DLD1 (cell line): ENCODE measurements around the gene ARSB.
"Not testable (repeated sequence)": the region's sequence is repeated elsewhere in the genome, so short reads cannot be mapped to it uniquely, and the experiment has no call there.

Experiments used
- in situ Hi-C: cut with HindIII; loops from 2 replicates; pipeline ENCODE4 v1.10.0; 2017; ENCODE audit warnings: low sequenced_read_pairs

Gene ARSB

GRCh38 chr5:79001471-79001870 lies 16.4 kb upstream of the ARSB start:
- in situ Hi-C loops, result loop anchor here (25.0 kb wide), 1 partner anchor 861 kb away; no protein-coding TSS in a partner anchor

- in situ Hi-C loops, result no loop called here
Measured at GRCh38 chr5:78997090-78997489, 12.0 kb upstream of the ARSB start.

DNA sequence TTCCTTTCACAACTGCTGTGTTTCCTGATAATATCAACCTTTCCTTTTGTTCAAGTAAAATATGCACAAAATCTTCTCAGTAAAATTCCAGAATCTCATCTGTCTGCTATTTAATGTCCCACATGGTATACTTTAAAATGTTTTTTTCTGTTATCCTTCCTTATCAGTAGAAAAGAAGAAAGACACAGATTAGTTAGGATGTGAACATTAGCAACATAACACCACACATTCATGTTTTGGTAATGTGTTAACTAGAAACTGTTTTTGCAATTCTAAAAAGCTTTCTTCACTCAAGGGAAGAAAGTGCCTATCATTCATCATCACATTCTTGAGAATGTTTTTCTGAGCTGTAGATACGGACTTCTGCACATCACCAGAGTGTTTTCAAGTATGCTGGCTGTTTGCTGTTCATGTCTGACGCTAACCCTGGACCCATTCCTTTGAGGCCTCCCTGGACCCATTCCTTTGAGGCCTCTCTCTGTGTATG lies 10.5 kb upstream of the ARSB start:
- in situ Hi-C loops, result no loop called here

GRCh38 chr5:78993165-78993564 lies 8.1 kb upstream of the ARSB start:
- in situ Hi-C loops, result no loop called here

DNA sequence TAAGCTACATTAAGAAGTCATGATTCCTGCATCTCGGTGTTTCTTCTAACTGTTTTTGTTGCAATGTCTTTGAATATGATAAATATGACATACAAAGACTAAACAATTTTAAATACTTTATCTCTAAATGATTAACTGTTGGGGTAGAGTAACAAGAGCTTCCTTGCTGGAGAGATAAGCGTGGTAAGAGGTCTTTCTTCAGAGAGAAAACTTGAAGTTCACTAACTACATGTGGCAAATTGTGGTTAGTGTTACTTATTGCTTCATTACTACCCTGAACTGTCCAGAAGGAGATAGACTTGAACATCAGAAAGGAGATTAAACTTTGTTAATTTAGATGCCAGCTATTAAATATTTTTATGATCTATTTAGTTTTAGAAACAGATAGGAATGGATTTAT lies 7.0 kb upstream of the ARSB start:
- in situ Hi-C loops, result no loop called here

- in situ Hi-C loops, result no loop called here
Measured at GRCh38 chr5:78989080-78989479, 4.0 kb upstream of the ARSB start.

DNA sequence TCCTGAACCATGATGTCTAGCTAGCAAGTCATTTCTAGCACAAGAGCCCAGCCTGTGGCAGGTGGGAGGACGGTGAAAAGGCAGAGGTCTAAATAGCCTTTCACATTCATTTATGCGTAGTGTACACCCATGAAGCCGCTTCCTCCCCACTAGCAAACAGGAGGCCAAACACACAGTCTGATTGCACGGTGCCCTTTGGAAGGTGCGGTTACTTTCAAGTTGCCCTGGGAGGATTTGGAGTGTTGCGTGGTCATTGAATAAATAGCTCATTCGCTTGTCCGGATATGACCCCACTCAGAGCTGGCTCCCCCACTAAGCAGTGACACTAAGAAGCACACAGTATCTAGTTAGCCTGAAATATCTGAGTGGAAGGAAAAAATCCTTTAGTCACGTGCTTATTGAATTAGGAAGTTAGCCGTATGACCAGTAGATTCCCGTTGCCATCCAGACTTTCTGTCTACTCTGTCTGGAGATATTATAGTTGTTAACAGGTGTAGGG lies 664 bp upstream of the ARSB start:
- in situ Hi-C loops, result no loop called here

GRCh38 chr5:78984439-78985115 lies 533 bp downstream of the ARSB start:
- in situ Hi-C loops, result no loop called here

GRCh38 chr5:78983601-78984438 lies 1.3 kb downstream of the ARSB start:
- in situ Hi-C loops, result no loop called here

DNA sequence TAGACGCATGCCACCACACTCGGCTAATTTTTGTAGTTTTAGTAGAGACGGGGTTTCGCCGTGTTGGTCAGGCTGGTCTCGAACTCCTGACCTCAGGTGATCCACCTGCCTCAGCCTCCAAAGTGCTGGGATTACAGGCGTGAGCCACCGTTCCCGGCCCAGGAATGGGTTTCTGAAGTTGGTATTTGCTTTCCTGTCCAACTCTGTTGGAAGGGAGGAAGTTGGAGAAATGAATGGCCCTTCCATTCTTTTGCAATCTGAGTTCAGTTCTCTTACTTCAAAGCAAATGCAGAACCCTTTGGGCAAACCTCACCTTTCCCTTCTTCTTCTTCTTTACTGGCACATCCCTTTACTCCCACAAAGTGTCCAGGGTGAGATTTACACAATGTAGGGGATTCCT lies 1.9 kb downstream of the ARSB start:
- in situ Hi-C loops, result not testable (repeated sequence)

GRCh38 chr5:78979909-78980308 lies 5.2 kb downstream of the ARSB start:
- in situ Hi-C loops, result no loop called here

DNA sequence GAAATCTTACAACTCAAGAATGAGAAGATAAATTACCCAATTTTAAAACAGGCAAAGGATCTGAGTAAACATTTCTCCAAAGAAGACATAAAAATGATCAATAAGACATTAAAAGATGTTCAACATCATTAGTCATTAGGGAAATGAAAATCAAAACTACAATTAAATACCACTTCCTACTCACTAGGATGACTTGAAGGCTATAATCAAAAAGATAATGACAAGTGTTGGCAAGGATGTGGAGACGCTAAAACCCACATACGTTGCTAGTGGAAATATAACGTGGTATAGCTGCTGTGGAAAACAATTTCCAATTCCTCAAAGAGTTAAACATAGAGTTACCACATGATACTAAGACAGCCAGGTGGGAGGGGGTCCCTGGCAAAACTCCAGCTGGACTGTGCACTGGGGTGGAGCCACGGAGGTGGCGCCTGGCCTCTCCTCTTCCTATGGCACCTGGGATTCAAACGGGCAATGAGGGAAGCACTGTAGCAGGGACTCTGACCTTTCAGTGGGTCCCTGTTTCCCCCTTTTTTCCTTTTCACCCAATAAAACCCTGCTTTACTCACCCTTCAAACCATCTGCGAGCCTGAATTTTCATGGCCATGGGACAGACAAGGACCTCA lies 5.9 kb downstream of the ARSB start:
- in situ Hi-C loops, result no loop called here

DNA sequence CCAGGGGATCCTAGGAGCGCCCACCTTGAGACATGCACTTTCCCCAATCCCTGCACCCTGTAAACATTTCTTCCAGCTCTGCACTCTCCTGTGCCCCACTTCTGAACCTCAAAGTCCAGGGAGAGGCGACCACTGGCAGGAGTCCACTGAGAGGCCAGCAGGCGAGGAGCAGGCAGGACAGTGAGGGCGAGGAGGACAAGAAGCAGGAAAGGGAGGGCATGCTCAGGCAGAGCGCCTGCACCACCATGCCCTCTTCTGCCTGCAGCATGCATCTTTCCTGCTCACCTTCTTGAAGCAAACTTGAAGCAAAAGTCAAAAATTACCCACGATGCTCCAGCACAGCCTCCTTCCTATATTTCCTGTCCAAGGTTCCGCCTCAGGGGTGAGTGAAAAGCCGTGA lies 10.1 kb downstream of the ARSB start:
- in situ Hi-C loops, result no loop called here

GRCh38 chr5:78974601-78975000 lies 10.5 kb downstream of the ARSB start:
- in situ Hi-C loops, result no loop called here

- in situ Hi-C loops, result no loop called here
Measured at GRCh38 chr5:78974011-78974410, 11.1 kb downstream of the ARSB start.

DNA sequence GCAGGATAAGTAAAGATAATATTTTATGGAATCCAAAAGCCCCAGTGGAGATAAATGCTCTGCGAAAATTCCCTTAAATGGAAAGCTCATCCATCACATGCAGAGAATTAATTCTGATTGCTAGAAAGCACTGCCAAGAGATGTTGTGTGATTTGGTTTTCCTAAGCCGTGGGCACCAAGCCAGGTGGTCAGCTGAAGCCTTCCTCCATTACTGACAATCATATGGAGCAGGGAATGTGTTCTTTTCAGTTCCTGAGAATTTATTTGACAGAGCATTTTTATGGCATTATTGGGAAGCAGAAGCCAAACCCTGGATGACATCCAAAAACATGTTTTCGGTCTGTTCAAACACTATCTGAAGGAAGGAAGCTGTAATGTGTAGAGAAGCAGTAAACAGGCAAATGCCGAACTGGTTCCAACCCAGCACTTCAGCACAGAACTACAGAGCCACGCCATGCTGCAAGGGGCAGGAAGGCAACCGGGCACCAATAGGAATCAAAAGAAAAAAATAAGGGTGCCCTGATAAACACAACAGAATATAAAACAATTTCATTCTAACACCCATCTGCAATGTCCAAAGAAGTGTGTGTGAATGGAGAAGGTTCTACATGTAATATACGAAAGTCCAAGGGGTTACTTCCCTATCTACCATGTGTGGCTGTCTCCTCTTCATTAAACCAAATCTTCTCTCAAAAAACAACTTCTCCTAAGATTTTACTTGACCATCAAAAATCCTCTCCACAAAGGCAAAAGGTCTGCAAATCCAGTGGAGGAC lies 12.3 kb downstream of the ARSB start:
- in situ Hi-C loops, result no loop called here

GRCh38 chr5:78971998-78972397 lies 13.1 kb downstream of the ARSB start:
- in situ Hi-C loops, result no loop called here

DNA sequence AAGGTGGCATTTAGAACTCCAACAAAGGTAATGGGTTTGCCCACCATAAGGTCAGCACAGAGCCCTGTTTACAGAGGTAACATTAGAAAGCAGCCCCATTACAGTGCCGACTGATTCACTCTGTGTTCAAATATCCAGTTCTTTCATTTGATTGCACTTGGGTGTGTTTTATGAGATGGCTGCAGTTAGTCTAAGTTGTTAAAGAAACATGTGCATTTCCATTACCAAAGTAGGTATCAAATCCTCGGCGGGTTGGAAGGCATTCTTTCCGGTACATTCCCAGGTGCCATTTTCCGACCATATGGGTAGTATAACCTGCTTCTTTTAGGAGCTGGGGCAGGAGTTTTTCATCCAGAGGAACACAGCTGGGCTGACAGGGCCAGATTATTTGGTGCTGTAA lies 16.3 kb downstream of the ARSB start:
- in situ Hi-C loops, result no loop called here

DNA sequence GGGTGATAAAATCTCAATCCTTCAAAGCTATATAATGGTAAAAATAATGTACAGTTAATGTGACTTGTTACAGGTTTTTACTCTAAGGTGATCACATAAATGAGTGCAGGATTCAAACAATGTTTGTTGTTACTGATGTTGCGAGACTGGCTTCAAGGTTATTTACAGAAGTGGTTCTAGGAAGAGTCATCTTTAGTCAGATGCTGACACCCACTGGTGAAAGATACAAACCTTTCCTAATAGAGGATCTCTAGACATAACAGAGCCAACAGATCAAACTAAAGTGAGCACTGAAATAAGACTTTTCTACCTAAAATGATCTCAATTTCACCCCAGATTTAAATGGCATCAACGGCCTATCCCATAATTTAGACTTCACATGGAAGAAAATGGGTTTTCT lies 20.2 kb downstream of the ARSB start:
- in situ Hi-C loops, result loop anchor here (5.0 kb wide), 1 partner anchor 83 kb away; no protein-coding TSS in a partner anchor

GRCh38 chr5:78961743-78962142 lies 23.4 kb downstream of the ARSB start:
- in situ Hi-C loops, result loop anchor here (5.0 kb wide), 1 partner anchor 79 kb away; no protein-coding TSS in a partner anchor

DNA sequence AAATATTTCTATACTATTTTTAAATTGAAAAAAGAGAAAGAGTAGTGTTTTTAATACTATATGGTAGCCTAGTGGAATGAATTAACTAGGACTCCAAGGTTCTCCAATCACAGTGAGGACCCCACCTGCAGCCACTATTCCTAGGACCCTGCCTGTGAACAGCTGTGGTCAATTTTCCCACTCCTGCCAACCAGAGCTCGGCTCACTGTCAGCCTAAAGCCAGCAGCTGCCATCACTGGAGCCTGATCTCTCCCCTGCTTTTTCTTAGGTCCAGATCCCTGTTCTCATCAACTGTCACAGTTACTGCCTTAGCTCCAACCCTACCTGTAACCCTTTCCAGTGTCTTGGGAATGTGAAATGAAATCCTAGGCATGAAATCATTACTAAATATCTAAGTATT lies 25.3 kb downstream of the ARSB start:
- in situ Hi-C loops, result loop anchor here (5.0 kb wide), 1 partner anchor 77 kb away; no protein-coding TSS in a partner anchor
